ENCODE results near the gene ALX4.

GRCh38 chr11:44327730-44328129 lies 17.8 kb upstream of the ALX4 start:
- no peak for TF ChIP-seq GABPA (IDR thresholded peaks at IDR 0.05; ENCODE audit: low read depth)
- TF ChIP-seq, protein P1, sequence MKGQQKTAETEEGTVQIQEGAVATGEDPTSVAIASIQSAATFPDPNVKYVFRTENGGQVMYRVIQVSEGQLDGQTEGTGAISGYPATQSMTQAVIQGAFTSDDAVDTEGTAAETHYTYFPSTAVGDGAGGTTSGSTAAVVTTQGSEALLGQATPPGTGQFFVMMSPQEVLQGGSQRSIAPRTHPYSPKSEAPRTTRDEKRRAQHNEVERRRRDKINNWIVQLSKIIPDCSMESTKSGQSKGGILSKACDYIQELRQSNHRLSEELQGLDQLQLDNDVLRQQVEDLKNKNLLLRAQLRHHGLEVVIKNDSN (IDR thresholded peaks at IDR 0.05; ENCODE audit: borderline replicate concordance, low read depth): no peak
- TF ChIP-seq, protein P2, sequence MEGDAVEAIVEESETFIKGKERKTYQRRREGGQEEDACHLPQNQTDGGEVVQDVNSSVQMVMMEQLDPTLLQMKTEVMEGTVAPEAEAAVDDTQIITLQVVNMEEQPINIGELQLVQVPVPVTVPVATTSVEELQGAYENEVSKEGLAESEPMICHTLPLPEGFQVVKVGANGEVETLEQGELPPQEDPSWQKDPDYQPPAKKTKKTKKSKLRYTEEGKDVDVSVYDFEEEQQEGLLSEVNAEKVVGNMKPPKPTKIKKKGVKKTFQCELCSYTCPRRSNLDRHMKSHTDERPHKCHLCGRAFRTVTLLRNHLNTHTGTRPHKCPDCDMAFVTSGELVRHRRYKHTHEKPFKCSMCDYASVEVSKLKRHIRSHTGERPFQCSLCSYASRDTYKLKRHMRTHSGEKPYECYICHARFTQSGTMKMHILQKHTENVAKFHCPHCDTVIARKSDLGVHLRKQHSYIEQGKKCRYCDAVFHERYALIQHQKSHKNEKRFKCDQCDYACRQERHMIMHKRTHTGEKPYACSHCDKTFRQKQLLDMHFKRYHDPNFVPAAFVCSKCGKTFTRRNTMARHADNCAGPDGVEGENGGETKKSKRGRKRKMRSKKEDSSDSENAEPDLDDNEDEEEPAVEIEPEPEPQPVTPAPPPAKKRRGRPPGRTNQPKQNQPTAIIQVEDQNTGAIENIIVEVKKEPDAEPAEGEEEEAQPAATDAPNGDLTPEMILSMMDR (IDR thresholded peaks at IDR 0.05): peak; percentile 22
- TF ChIP-seq POLR2AphosphoS5 (IDR thresholded peaks at IDR 0.05; ENCODE audit: low read depth, low read length): no peak
- TF ChIP-seq EZH2phosphoT487 (IDR thresholded peaks at IDR 0.05; ENCODE audit: borderline replicate concordance, low read depth): no peak
- no peak for TF ChIP-seq JUND (IDR thresholded peaks at IDR 0.05)
- TF ChIP-seq SMC3 (IDR thresholded peaks at IDR 0.05; ENCODE audit: low read depth, low read length): no peak
- no peak for TF ChIP-seq FOXM1 (IDR thresholded peaks at IDR 0.05; ENCODE audit: low read depth)
- TF ChIP-seq, protein P3, sequence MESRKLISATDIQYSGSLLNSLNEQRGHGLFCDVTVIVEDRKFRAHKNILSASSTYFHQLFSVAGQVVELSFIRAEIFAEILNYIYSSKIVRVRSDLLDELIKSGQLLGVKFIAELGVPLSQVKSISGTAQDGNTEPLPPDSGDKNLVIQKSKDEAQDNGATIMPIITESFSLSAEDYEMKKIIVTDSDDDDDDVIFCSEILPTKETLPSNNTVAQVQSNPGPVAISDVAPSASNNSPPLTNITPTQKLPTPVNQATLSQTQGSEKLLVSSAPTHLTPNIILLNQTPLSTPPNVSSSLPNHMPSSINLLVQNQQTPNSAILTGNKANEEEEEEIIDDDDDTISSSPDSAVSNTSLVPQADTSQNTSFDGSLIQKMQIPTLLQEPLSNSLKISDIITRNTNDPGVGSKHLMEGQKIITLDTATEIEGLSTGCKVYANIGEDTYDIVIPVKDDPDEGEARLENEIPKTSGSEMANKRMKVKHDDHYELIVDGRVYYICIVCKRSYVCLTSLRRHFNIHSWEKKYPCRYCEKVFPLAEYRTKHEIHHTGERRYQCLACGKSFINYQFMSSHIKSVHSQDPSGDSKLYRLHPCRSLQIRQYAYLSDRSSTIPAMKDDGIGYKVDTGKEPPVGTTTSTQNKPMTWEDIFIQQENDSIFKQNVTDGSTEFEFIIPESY (IDR thresholded peaks at IDR 0.05; ENCODE audit: borderline replicate concordance, low read depth): no peak
- TF ChIP-seq RCOR1 (IDR thresholded peaks at IDR 0.05; ENCODE audit: low read length): no peak
- TF ChIP-seq MAX (IDR thresholded peaks at IDR 0.05; ENCODE audit: low read depth): no peak
- TF ChIP-seq RAD21 (IDR thresholded peaks at IDR 0.05; ENCODE audit: low read length): peak; percentile 20
- TF ChIP-seq GATA2 (CRISPR knock-in tag; IDR thresholded peaks at IDR 0.05): no peak

Measured in SK-N-SH (cell line).